Mesendoderm (in vitro differentiated cells): Measurements from ENCODE around the gene MAPK8IP2.

ENCODE experiments used
- DNase-seq: peaks from one replicate; pipeline ENCODE4 v3.0.0; 2013
- H2AK5ac ChIP-seq: 2 replicates; pipeline ENCODE4 v1.6.1; 2013; ENCODE audit warnings: low read length, inconsistent platforms
- H2BK120ac ChIP-seq: 2 replicates; pipeline ENCODE4 v1.6.1; 2013; ENCODE audit warnings: low read depth, mild to moderate bottlenecking, low read length, moderate library complexity, mixed read lengths
- H2BK15ac ChIP-seq: replicated peaks from 2 replicates; pipeline ENCODE4 v1.6.1; 2013; ENCODE audit warnings: low read depth, mild to moderate bottlenecking, moderate library complexity
- H2BK5ac ChIP-seq: 2 replicates; pipeline ENCODE4 v1.6.1; 2013; ENCODE audit warnings: low read length, inconsistent platforms
- H3K18ac ChIP-seq: 2 replicates; pipeline ENCODE4 v1.6.1; 2013; ENCODE audit warnings: mild to moderate bottlenecking, low read length, mixed read lengths
- H3K23ac ChIP-seq: one replicate; pipeline ENCODE4 v1.6.1; 2013; ENCODE audit warnings: low read length
- H3K27ac ChIP-seq: 2 replicates; pipeline ENCODE4 v1.5.1; 2013; ENCODE audit warnings: low read depth, mild to moderate bottlenecking, inconsistent platforms, low read length, moderate library complexity
- H3K27me3 ChIP-seq: 2 replicates; pipeline ENCODE4 v1.6.1; 2013; ENCODE audit warnings: low read length, control low read depth, mild to moderate bottlenecking, inconsistent platforms; ENCODE audit not compliant: insufficient read depth, poor library complexity
- H3K36me3 ChIP-seq: 2 replicates; pipeline ENCODE4 v1.6.1; 2013; ENCODE audit warnings: low read length, inconsistent platforms; ENCODE audit not compliant: control insufficient read depth, insufficient read depth
- H3K4ac ChIP-seq: one replicate; pipeline ENCODE4 v1.6.1; 2013; ENCODE audit warnings: low read depth, mild to moderate bottlenecking, low read length, moderate library complexity
- H3K4me1 ChIP-seq: 2 replicates; pipeline ENCODE4 v1.6.1; 2013; ENCODE audit warnings: low read depth, low read length, inconsistent platforms; ENCODE audit not compliant: control insufficient read depth
- H3K4me2 ChIP-seq: 2 replicates; pipeline ENCODE4 v1.6.1; 2013; ENCODE audit warnings: low read length
- H3K4me3 ChIP-seq: 2 replicates; pipeline ENCODE4 v1.5.1; 2013; ENCODE audit warnings: mild to moderate bottlenecking, low read length
- H3K56ac ChIP-seq: one replicate; pipeline ENCODE4 v1.6.1; 2013; ENCODE audit warnings: low read length
- H3K79me1 ChIP-seq: 2 replicates; pipeline ENCODE4 v1.6.1; 2013; ENCODE audit warnings: low read length, inconsistent platforms
- H3K79me2 ChIP-seq: 2 replicates; pipeline ENCODE4 v1.6.1; 2013; ENCODE audit warnings: mild to moderate bottlenecking, low read length; ENCODE audit not compliant: control insufficient read depth, insufficient read depth
- H3K9ac ChIP-seq: 2 replicates; pipeline ENCODE4 v1.6.1; 2013; ENCODE audit warnings: low read length, inconsistent platforms
- H4K5ac ChIP-seq: one replicate; pipeline ENCODE4 v1.6.1; 2013; ENCODE audit warnings: low read length
- H4K8ac ChIP-seq: one replicate; pipeline ENCODE4 v1.6.1; 2013; ENCODE audit warnings: low read depth, mild to moderate bottlenecking, control low read depth, low read length, moderate library complexity
- WGBS: extraction: QIAGEN DNeasy Blood & Tissue Kit; methylation state at CpG from one replicate; pipeline ENCODE4 v1.1.7; 2013; ENCODE audit warnings: low lambda C conversion rate, missing lambda C conversion rate; ENCODE audit not compliant: insufficient coverage; ENCODE audit errors: extremely low coverage; 5-methylcytosine and 5-hydroxymethylcytosine counted together

The MAPK8IP2 gene

DNA sequence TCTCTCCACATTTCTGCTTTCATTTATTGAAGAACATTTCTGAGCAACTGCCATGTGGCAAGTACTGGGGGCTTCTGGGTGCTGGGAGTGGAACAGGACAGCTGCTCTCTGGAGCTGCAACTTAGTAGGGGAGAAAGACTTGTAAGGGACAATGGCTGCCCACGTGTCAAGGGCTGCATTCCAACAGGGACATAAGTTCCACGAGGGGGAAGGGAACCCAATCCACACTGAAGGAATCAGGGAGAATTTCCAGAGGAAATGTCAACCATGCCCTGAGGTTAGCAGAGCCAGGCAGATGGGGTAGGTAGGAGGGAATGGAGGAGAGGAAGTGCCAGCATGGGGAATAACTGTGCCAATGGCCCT is 1.7 kb downstream of the MAPK8IP2 start:
- DNase-seq: no peak
- no peak overlapping the region for H3K9ac ChIP-seq
- H3K27me3 ChIP-seq: peaks cover 5% of the 10 kb centered on the region
- H3K4me2 ChIP-seq: no peak overlapping the region
- no peak overlapping the region for H2AK5ac ChIP-seq
- no peak overlapping the region for H3K4ac ChIP-seq
- no peak overlapping the region for H2BK15ac ChIP-seq
- H2BK5ac ChIP-seq: no peak overlapping the region
- no peak overlapping the region for H3K4me3 ChIP-seq
- WGBS: no CpG with 5 or more reads among the region's 2 CpGs
- no peaks in the 10 kb centered on the region for H3K79me1 ChIP-seq
- no peak overlapping the region for H3K27ac ChIP-seq
- no peak overlapping the region for H3K18ac ChIP-seq
- no peaks in the 10 kb centered on the region for H3K4me1 ChIP-seq
- no peak overlapping the region for H4K5ac ChIP-seq
- H3K36me3 ChIP-seq: no peaks in the 10 kb centered on the region
- no peak overlapping the region for H3K23ac ChIP-seq
- no peak overlapping the region for H4K8ac ChIP-seq
- H3K79me2 ChIP-seq: no peaks in the 10 kb centered on the region
- no peak overlapping the region for H2BK120ac ChIP-seq
- H3K56ac ChIP-seq: no peak overlapping the region

DNA sequence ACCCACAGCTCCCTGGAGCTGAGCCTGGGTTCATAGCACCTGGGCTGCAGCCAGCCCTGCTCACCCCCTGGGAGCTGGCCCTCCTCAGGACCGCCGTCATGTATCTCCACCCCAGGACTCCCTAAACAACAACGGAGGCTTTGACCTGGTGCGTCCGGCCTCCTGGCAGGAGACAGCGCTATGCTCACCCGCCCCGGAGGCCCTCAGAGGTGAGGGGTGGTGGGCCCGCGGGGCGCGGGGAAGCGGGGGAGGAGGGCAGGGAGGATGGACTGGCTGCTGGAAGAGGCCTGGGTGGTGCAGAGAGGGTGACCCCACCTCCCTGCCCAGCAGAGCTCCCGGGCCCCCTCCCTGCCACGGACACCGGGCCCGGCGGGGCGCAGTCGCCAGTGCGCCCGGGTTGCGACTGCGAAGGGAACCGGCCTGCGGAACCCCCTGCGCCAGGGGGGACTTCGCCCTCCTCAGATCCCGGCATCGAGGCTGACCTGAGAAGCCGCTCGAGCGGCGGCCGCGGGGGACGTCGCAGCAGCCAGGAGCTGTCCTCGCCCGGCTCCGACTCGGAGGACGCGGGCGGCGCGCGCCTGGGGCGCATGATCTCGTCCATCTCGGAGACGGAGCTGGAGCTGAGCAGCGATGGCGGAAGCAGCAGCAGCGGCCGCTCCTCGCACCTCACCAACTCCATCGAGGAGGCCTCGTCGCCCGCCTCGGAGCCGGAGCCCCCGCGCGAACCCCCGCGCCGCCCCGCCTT is 3.1 kb downstream of the MAPK8IP2 start:
- H3K4me2 ChIP-seq: no peak overlapping the region
- H3K4me3 ChIP-seq: no peak overlapping the region
- no peak overlapping the region for H3K27ac ChIP-seq
- H4K8ac ChIP-seq: no peak overlapping the region
- no peak overlapping the region for H3K4ac ChIP-seq
- no peak overlapping the region for H3K23ac ChIP-seq
- H3K27me3 ChIP-seq: peaks cover 5% of the 10 kb centered on the region
- no peak overlapping the region for H2BK5ac ChIP-seq
- no peak overlapping the region for H2BK120ac ChIP-seq
- no peak overlapping the region for H4K5ac ChIP-seq
- H3K36me3 ChIP-seq: no peaks in the 10 kb centered on the region
- no peak for DNase-seq
- H3K9ac ChIP-seq: no peak overlapping the region
- no peaks in the 10 kb centered on the region for H3K4me1 ChIP-seq
- H3K79me1 ChIP-seq: no peaks in the 10 kb centered on the region
- no peak overlapping the region for H2BK15ac ChIP-seq
- no peak overlapping the region for H2AK5ac ChIP-seq
- no peak overlapping the region for H3K56ac ChIP-seq
- no CpG with 5 or more reads among the region's 70 CpGs for WGBS
- H3K79me2 ChIP-seq: no peaks in the 10 kb centered on the region
- H3K18ac ChIP-seq: no peak overlapping the region

DNA sequence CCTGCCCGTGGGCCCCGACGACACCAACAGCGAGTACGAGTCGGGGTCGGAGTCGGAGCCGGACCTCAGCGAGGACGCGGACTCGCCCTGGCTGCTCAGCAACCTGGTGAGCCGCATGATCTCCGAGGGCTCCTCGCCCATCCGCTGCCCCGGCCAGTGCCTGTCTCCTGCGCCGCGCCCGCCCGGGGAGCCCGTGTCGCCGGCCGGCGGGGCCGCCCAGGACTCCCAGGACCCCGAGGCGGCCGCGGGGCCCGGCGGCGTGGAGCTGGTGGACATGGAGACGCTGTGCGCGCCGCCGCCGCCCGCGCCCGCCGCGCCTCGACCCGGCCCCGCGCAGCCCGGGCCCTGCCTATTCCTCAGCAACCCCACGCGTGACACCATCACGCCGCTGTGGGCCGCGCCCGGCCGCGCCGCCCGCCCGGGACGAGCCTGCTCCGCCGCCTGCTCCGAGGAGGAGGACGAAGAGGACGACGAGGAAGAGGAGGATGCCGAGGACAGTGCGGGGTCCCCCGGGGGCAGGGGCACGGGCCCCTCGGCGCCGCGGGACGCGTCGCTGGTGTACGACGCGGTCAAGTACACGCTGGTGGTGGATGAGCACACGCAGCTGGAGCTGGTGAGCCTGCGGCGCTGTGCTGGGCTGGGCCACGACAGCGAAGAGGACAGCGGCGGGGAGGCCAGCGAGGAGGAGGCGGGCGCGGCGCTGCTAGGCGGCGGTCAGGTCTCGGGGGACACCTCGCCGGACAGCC is 3.8 kb downstream of the MAPK8IP2 start:
- no peak overlapping the region for H3K56ac ChIP-seq

DNA sequence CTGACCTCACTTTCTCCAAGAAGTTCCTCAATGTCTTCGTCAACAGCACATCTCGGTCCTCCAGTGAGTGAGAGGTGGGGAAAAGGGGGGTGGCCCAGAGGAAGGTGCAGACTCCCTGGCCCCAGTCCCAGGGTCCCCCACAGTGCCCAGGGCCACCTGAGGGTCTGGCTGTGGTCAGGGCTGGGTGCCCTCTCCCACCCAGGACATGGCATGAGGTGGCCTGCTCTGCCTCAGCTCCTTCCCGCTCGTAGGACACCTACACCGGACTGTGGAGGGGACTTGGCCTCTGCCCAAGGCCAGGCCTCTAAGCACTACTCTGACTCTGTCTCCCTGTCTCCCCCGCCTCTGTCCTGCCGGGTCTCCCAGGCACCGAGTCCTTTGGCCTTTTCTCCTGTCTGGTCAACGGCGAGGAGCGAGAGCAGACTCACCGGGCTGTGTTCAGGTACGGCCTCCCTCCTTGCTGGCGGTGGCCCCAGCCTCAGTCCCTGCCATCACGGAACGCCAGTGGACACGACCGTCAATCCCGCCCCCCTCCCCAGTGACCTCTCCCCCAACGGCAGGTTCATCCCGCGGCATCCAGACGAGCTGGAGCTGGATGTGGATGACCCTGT is 4.5 kb downstream of the MAPK8IP2 start:
- Histone ChIP-seq H3K27ac (no peak overlapping the region), H3K79me2 (no peaks in the 10 kb centered on the region), H2AK5ac (no peak overlapping the region), H3K4ac (no peak overlapping the region), H3K23ac (no peak overlapping the region), H4K8ac (no peak overlapping the region), H3K18ac (no peak overlapping the region), H3K36me3 (no peaks in the 10 kb centered on the region), H3K79me1 (no peaks in the 10 kb centered on the region), H2BK15ac (no peak overlapping the region), H3K4me1 (no peaks in the 10 kb centered on the region), H3K9ac (no peak overlapping the region), H2BK120ac (no peak overlapping the region), H4K5ac (no peak overlapping the region), H3K56ac (no peak overlapping the region), H3K27me3 (peaks cover 5% of the 10 kb centered on the region), H2BK5ac (no peak overlapping the region), H3K4me2 (no peak overlapping the region), H3K4me3 (no peak overlapping the region)
- no peak for DNase-seq
- no CpG with 5 or more reads among the region's 23 CpGs for WGBS

More for the DNA sequence above, 3.8 kb downstream of the MAPK8IP2 start:
- H3K4ac ChIP-seq: no peak overlapping the region
- H3K36me3 ChIP-seq: no peaks in the 10 kb centered on the region
- no peak overlapping the region for H2BK5ac ChIP-seq
- H3K27me3 ChIP-seq: peaks cover 5% of the 10 kb centered on the region
- H3K23ac ChIP-seq: no peak overlapping the region
- no peak overlapping the region for H3K18ac ChIP-seq
- H3K4me2 ChIP-seq: no peak overlapping the region
- H3K27ac ChIP-seq: no peak overlapping the region
- no peak overlapping the region for H4K8ac ChIP-seq
- no peak for DNase-seq
- H2BK15ac ChIP-seq: no peak overlapping the region
- H3K4me1 ChIP-seq: no peaks in the 10 kb centered on the region
- no peak overlapping the region for H3K4me3 ChIP-seq
- H3K79me1 ChIP-seq: no peaks in the 10 kb centered on the region
- WGBS: no CpG with 5 or more reads among the region's 103 CpGs
- H3K9ac ChIP-seq: no peak overlapping the region
- H2BK120ac ChIP-seq: no peak overlapping the region
- H4K5ac ChIP-seq: no peak overlapping the region
- H3K79me2 ChIP-seq: no peaks in the 10 kb centered on the region
- no peak overlapping the region for H2AK5ac ChIP-seq

DNA sequence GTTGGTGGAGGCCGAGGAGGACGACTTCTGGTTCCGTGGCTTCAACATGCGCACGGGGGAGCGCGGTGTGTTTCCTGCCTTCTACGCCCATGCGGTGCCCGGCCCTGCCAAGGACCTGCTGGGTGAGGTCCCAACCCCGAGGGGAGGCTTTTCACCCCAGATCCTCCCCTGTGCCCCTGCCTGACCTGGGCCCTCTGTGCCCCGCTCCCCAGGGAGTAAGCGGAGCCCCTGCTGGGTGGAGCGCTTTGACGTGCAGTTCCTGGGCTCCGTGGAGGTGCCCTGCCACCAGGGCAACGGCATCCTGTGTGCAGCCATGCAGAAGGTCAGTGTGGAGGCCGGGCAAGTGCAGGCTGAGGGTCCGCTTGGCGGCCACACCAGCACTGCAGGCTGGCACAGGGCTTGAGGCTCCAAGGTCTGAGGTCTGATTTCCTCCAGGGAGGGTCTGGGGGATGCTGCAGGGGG is 5.1 kb downstream of the MAPK8IP2 start:
- Histone ChIP-seq H3K79me2 (no peaks in the 10 kb centered on the region), H3K56ac (no peak overlapping the region), H3K27me3 (peaks cover 5% of the 10 kb centered on the region), H3K27ac (no peak overlapping the region), H2BK120ac (no peak overlapping the region), H3K4me2 (no peak overlapping the region), H3K4me1 (no peaks in the 10 kb centered on the region), H3K9ac (no peak overlapping the region), H4K8ac (no peak overlapping the region), H2BK15ac (no peak overlapping the region), H2AK5ac (no peak overlapping the region), H4K5ac (no peak overlapping the region), H3K23ac (no peak overlapping the region), H3K4ac (no peak overlapping the region), H3K18ac (no peak overlapping the region), H2BK5ac (no peak overlapping the region), H3K79me1 (no peaks in the 10 kb centered on the region), H3K4me3 (no peak overlapping the region), H3K36me3 (no peaks in the 10 kb centered on the region)
- no peak for DNase-seq
- no CpG with 5 or more reads among the region's 20 CpGs for WGBS
